PC-9 (cell line): Measurements from ENCODE around the gene LMO4. TPM values are rescaled to one million over a fixed set of nuclear protein-coding genes. Genes with fewer than 3 reads are reported as not detected.

ENCODE experiments used
- BruUV-seq: library from RNA; stranded (reverse); fragments of 400-500 nt; replicated peaks from 2 replicates; lab custom pipeline; 2021; lab: Mats Ljungman, UMichigan
- CTCF ChIA-PET: fragments of 300-600 bp; sonication (Branson Sonifier 250); formaldehyde crosslinking; loops from one replicate; lab custom pipeline; 2022; ENCODE audit warnings: antibody characterized with exemption; lab: Charles Lee
- POLR2A ChIA-PET: fragments of 300-600 bp; sonication (Branson Sonifier 250); formaldehyde crosslinking; loops from one replicate; lab custom pipeline; 2022; ENCODE audit warnings: antibody characterized with exemption; ENCODE audit not compliant: unreplicated experiment; lab: Charles Lee
- DNase-seq, 2 experiments: peaks; one replicate each; pipeline versions ENCODE4 v3.0.0 to v3.0.0-alpha.2; 2015 to 2022; ENCODE audit warnings: mixed read lengths in 1 of 2
- H2AFZ ChIP-seq: fragments of 200-600 bp; sonication (generic); 2 replicates; pipeline ENCODE4 v1.8.1; 2017; ENCODE audit warnings: antibody characterized with exemption
- H3F3A ChIP-seq: fragments of 200-600 bp; sonication (generic); 2 replicates; pipeline ENCODE4 v1.8.1; 2017; ENCODE audit warnings: antibody characterized with exemption, mild to moderate bottlenecking, low read depth; ENCODE audit not compliant: insufficient read depth
- H3K27ac ChIP-seq: fragments of 200-600 bp; sonication (generic); 2 replicates; pipeline ENCODE4 v1.6.1; 2016; ENCODE audit warnings: mixed run types
- H3K27me3 ChIP-seq: fragments of 200-600 bp; sonication (generic); 2 replicates; pipeline ENCODE4 v1.6.1; 2016; ENCODE audit warnings: low read depth, mixed run types; ENCODE audit not compliant: insufficient read depth
- H3K36me3 ChIP-seq: fragments of 200-600 bp; sonication (generic); 2 replicates; pipeline ENCODE4 v1.6.1; 2016; ENCODE audit warnings: low read depth, mixed run types
- H3K4me1 ChIP-seq: fragments of 200-600 bp; sonication (generic); replicated peaks from 2 replicates; pipeline ENCODE4 v1.6.1; 2016; ENCODE audit warnings: mixed run types; ENCODE audit not compliant: insufficient read depth
- H3K4me2 ChIP-seq: fragments of 200-600 bp; sonication (generic); 2 replicates; pipeline ENCODE4 v1.6.1; 2017; ENCODE audit warnings: mixed run types
- H3K4me3 ChIP-seq: fragments of 200-600 bp; sonication (generic); 2 replicates; pipeline ENCODE4 v1.6.1; 2016; ENCODE audit warnings: mixed run types
- H3K79me2 ChIP-seq: fragments of 200-600 bp; sonication (generic); 2 replicates; pipeline ENCODE4 v1.6.1; 2017; ENCODE audit warnings: low read depth, mixed run types
- H3K9me2 ChIP-seq: fragments of 200-600 bp; sonication (generic); 2 replicates; pipeline ENCODE4 v1.8.1; 2017; ENCODE audit warnings: mild to moderate bottlenecking; ENCODE audit not compliant: insufficient read depth
- H3K9me3 ChIP-seq: fragments of 200-600 bp; sonication (generic); 2 replicates; pipeline ENCODE4 v1.8.1; 2016; ENCODE audit warnings: low read depth; ENCODE audit not compliant: insufficient read depth
- H4K20me1 ChIP-seq: fragments of 200-600 bp; sonication (generic); 2 replicates; pipeline ENCODE4 v1.8.1; 2017; ENCODE audit not compliant: insufficient read depth
- CTCF ChIP-seq: fragments of 200-600 bp; sonication (generic); conservative IDR thresholded peaks from 2 replicates; pipeline ENCODE4 v1.6.1; 2017; ENCODE audit warnings: mixed run types, antibody characterized with exemption, mild to moderate bottlenecking, moderate library complexity
- EZH2 ChIP-seq: fragments of 200-600 bp; sonication (generic); IDR thresholded peaks from 2 replicates; pipeline ENCODE4 v1.8.0; 2017; ENCODE audit warnings: antibody characterized with exemption, low read depth
- intact Hi-C: fragments of 100-400 bp; cut with micrococcal nuclease; formaldehyde crosslinking; loops from one replicate; pipeline ENCODE4 v1.10.0; 2022; ENCODE audit not compliant: unreplicated experiment
- total RNA-seq: library from RNA; stranded (reverse); gene quantifications from 2 replicates; pipeline ENCODE4 v1.2.3, GENCODE V29; 2021

Gene LMO4
- total RNA-seq, 1 experiment from 2014 or later, result 47.7 TPM

- Histone ChIP-seq H3F3A (no peaks in the 10 kb centered on the region), H2AFZ (no peak overlapping the region), H3K4me1 (no peaks in the 10 kb centered on the region), H3K4me2 (no peak overlapping the region), H4K20me1 (no peaks in the 10 kb centered on the region), H3K27ac (no peak overlapping the region), H3K36me3 (0 out of 2 replicates have a peak, but pooled peaks cover 11% of the 10 kb centered on the region), H3K27me3 (no peaks in the 10 kb centered on the region), H3K79me2 (no peaks in the 10 kb centered on the region), H3K9me3 (0 out of 2 replicates have a peak, but pooled peaks cover 3% of the 10 kb centered on the region), H3K9me2 (no peaks in the 10 kb centered on the region), H3K4me3 (no peak overlapping the region)
- intact Hi-C loops, result no loop called here
- ChIA-PET POLR2A (no interaction called here), CTCF (no interaction called here)
- TF ChIP-seq EZH2 (no peak), CTCF (no peak)
- BruUV-seq, result no TSS peak
- no peak for DNase-seq
These were observed 27.2 kb downstream of the LMO4 start for GRCh38 chr1:87355894-87356293.

- H3K79me2 ChIP-seq, result no peaks in the 10 kb centered on the region
- H3K4me2 ChIP-seq, result no peak overlapping the region
- ChIA-PET CTCF (no interaction called here), POLR2A (no interaction called here)
- TF ChIP-seq CTCF (no peak), EZH2 (no peak)
- no peak overlapping the region for H3K4me3 ChIP-seq
- 0 out of 2 replicates have a peak, but pooled peaks cover 11% of the 10 kb centered on the region for H3K36me3 ChIP-seq
- BruUV-seq, result no TSS peak
- intact Hi-C loops, result no loop called here
- no peak overlapping the region for H2AFZ ChIP-seq
- no peak overlapping the region for H3K27ac ChIP-seq
- 0 out of 2 replicates have a peak, but pooled peaks cover 3% of the 10 kb centered on the region for H3K9me3 ChIP-seq
- H3K27me3 ChIP-seq, result no peaks in the 10 kb centered on the region
- H3F3A ChIP-seq, result no peaks in the 10 kb centered on the region
- no peaks in the 10 kb centered on the region for H3K4me1 ChIP-seq
- H3K9me2 ChIP-seq, result no peaks in the 10 kb centered on the region
- no peaks in the 10 kb centered on the region for H4K20me1 ChIP-seq
- DNase-seq, result no peak
These were observed 27.9 kb downstream of the LMO4 start for GRCh38 chr1:87356591-87356990.

GRCh38 chr1:87358219-87358618, 29.5 kb downstream of the LMO4 start:
- DNase-seq, result no peak
- intact Hi-C loops, result no loop called here
- H2AFZ ChIP-seq, result no peak overlapping the region
- no peak overlapping the region for H3K4me3 ChIP-seq
- no peaks in the 10 kb centered on the region for H3K79me2 ChIP-seq
- POLR2A ChIA-PET, result no interaction called here
- H4K20me1 ChIP-seq, result no peaks in the 10 kb centered on the region
- 0 out of 2 replicates have a peak, but pooled peaks cover 3% of the 10 kb centered on the region for H3K9me3 ChIP-seq
- CTCF ChIA-PET, result no interaction called here
- no peak for TF ChIP-seq EZH2
- no peak for TF ChIP-seq CTCF
- no peaks in the 10 kb centered on the region for H3K27me3 ChIP-seq
- 0 out of 2 replicates have a peak, but pooled peaks cover 11% of the 10 kb centered on the region for H3K36me3 ChIP-seq
- H3K4me2 ChIP-seq, result no peak overlapping the region
- H3K4me1 ChIP-seq, result no peaks in the 10 kb centered on the region
- H3K9me2 ChIP-seq, result no peaks in the 10 kb centered on the region
- no peak overlapping the region for H3K27ac ChIP-seq
- no TSS peak for BruUV-seq
- H3F3A ChIP-seq, result no peaks in the 10 kb centered on the region
